GM12878 (cell line): Measurements from ENCODE around the gene PRLH. TPM values are rescaled to one million over a fixed set of nuclear protein-coding genes. Genes with fewer than 3 reads are reported as not detected.

ENCODE experiments used
- ATAC-seq: fragments of 200-7000 bp; cut with Tn5 transposase; 3 replicates; pipeline ENCODE4 v1.9.1; 2020; ENCODE audit warnings: mild to moderate bottlenecking, moderate library complexity
- BruUV-seq: library from RNA; stranded (reverse); fragments of 400-500 nt; replicated peaks from 2 replicates; lab custom pipeline; 2021; lab: Mats Ljungman, UMichigan
- CTCF ChIA-PET: fragments of 300-600 bp; sonication (Branson Sonifier 250); formaldehyde crosslinking; extraction: SDS; loops from one replicate; lab custom pipeline; 2021; ENCODE audit warnings: inconsistent platforms; lab: Yijun Ruan, JAX
- POLR2A ChIA-PET: fragments of 350-600 bp; formaldehyde crosslinking; extraction: SDS; loops from one replicate; lab custom pipeline; 2021; ENCODE audit warnings: inconsistent platforms; lab: Charles Lee
- RAD21 ChIA-PET: fragments of 300-600 bp; sonication (Branson Sonifier 250); formaldehyde crosslinking; loops from one replicate; lab custom pipeline; 2023; ENCODE audit warnings: antibody characterized with exemption; ENCODE audit not compliant: unreplicated experiment; lab: Charles Lee
- SMC1A ChIA-PET: fragments of 300-600 bp; sonication (Branson Sonifier 250); formaldehyde crosslinking; loops from one replicate; lab custom pipeline; 2023; ENCODE audit not compliant: unreplicated experiment, uncharacterized antibody; lab: Charles Lee
- DNase-seq: peaks from one replicate; pipeline ENCODE4 v3.0.0-alpha.2; 2011; ENCODE audit warnings: low read depth, low spot score
- FAIRE-seq: peaks from 3 replicates; lab custom pipeline; 2011; peaks lifted over from hg19 to GRCh38; lab: Jason Lieb, UNC
- H2AFZ ChIP-seq: 2 replicates; pipeline ENCODE4 v1.6.0; 2011; ENCODE audit warnings: low read depth, low read length, control low read depth; ENCODE audit not compliant: control insufficient read depth
- H3K27ac ChIP-seq: 2 replicates; pipeline ENCODE4 v1.5.1; 2011; ENCODE audit warnings: control low read depth; ENCODE audit not compliant: control insufficient read depth, insufficient read depth
- H3K27me3 ChIP-seq, 2 experiments: replicated peaks in 1 of 2; 2 replicates each; pipeline versions ENCODE4 v1.6.0 to v1.6.1; 2011; ENCODE audit warnings: low read length in 1 of 2; ENCODE audit not compliant: control insufficient read depth in 2 of 2, insufficient read depth in 2 of 2
- H3K36me3 ChIP-seq, 2 experiments: 2 replicates each; pipeline ENCODE4 v1.5.1; 2011; ENCODE audit warnings: low read length in 1 of 2; ENCODE audit not compliant: control insufficient read depth in 2 of 2, insufficient read depth in 2 of 2
- H3K4me1 ChIP-seq: 2 replicates; pipeline ENCODE4 v1.6.1; 2011; ENCODE audit warnings: mild to moderate bottlenecking, low read length, moderate library complexity, mixed read lengths; ENCODE audit not compliant: control insufficient read depth, insufficient read depth
- H3K4me2 ChIP-seq: 2 replicates; pipeline ENCODE4 v1.6.0; 2011; ENCODE audit warnings: control low read depth; ENCODE audit not compliant: control insufficient read depth, insufficient read depth
- H3K4me3 ChIP-seq: fragments of 200-600 bp; sonication (generic); 2 replicates; pipeline ENCODE4 v1.5.1; 2016
- H3K79me2 ChIP-seq: 2 replicates; pipeline ENCODE4 v1.6.0; 2011; ENCODE audit warnings: low read length; ENCODE audit not compliant: control insufficient read depth, insufficient read depth
- H3K9ac ChIP-seq: 2 replicates; pipeline ENCODE4 v1.8.0; 2011; ENCODE audit warnings: low read length, control low read depth, mixed read lengths; ENCODE audit not compliant: control insufficient read depth, insufficient read depth
- H3K9me3 ChIP-seq: replicated peaks from 3 replicates; pipeline ENCODE4 v1.5.1; 2011; ENCODE audit warnings: mild to moderate bottlenecking, low read length; ENCODE audit not compliant: control insufficient read depth, insufficient read depth
- H4K20me1 ChIP-seq: 2 replicates; pipeline ENCODE4 v1.6.0; 2011; ENCODE audit not compliant: control insufficient read depth, insufficient read depth
- BMI1 ChIP-seq: fragments of 450-650 bp; IDR thresholded peaks from 2 replicates; pipeline ENCODE4 v1.6.1; 2016; ENCODE audit warnings: mild to moderate bottlenecking, moderate library complexity, borderline replicate concordance
- CBFB ChIP-seq: IDR thresholded peaks from 2 replicates; pipeline ENCODE4 v1.6.1; 2016; ENCODE audit warnings: antibody characterized with exemption, low read depth
- CREB1 ChIP-seq: IDR thresholded peaks from 2 replicates; pipeline ENCODE4 v1.6.1; 2012; ENCODE audit warnings: low read depth, mild to moderate bottlenecking, inconsistent platforms
- FOXM1 ChIP-seq: IDR thresholded peaks from 2 replicates; pipeline ENCODE4 v1.6.1; 2012; ENCODE audit warnings: low read depth, mild to moderate bottlenecking, inconsistent platforms, low read length, moderate library complexity
- KAT2A ChIP-seq: conservative IDR thresholded peaks from 2 replicates; pipeline ENCODE4 v1.6.1; 2011; ENCODE audit warnings: low read depth, low read length; ENCODE audit not compliant: control insufficient read depth
- KLF5 ChIP-seq: fragments of 450-650 bp; IDR thresholded peaks from 2 replicates; pipeline ENCODE4 v1.6.1; 2014; ENCODE audit warnings: mild to moderate bottlenecking; ENCODE audit not compliant: partially characterized antibody
- NBN ChIP-seq: fragments of 450-650 bp; IDR thresholded peaks from 2 replicates; pipeline ENCODE4 v1.6.1; 2016
- POLR2AphosphoS5 ChIP-seq: IDR thresholded peaks from 2 replicates; pipeline ENCODE4 v1.6.1; 2011; ENCODE audit warnings: mild to moderate bottlenecking, low read length, inconsistent platforms
- RAD51 ChIP-seq: fragments of 450-650 bp; IDR thresholded peaks from 2 replicates; pipeline ENCODE4 v1.6.1; 2016; ENCODE audit warnings: moderate library complexity, mild to moderate bottlenecking, inconsistent platforms
- SIN3A ChIP-seq: IDR thresholded peaks from 2 replicates; pipeline ENCODE4 v1.6.1; 2012; ENCODE audit warnings: low read depth, low read length, improper control_type of control experiment
- TCF7 ChIP-seq: IDR thresholded peaks from 2 replicates; pipeline ENCODE4 v1.6.1; 2014; ENCODE audit warnings: antibody characterized with exemption, borderline replicate concordance
- WRNIP1 ChIP-seq: IDR thresholded peaks from 2 replicates; pipeline ENCODE4 v1.6.1; 2011; ENCODE audit warnings: low read depth, low read length, improper control_type of control experiment, borderline replicate concordance
- WGBS: methylation state at CpG from one replicate; pipeline ENCODE4 v1.1.6; 2016; ENCODE audit warnings: low lambda C conversion rate; ENCODE audit not compliant: insufficient replicate concordance, insufficient coverage; ENCODE audit errors: missing lambda C conversion rate; 5-methylcytosine and 5-hydroxymethylcytosine counted together
- in situ Hi-C: fragments of 300-500 bp; cut with MboI; formaldehyde crosslinking; loops from 9 replicates; pipeline ENCODE4 v1.14.3; 2018; ENCODE audit warnings: mixed read lengths
- intact Hi-C: fragments of 100-400 bp; cut with micrococcal nuclease; formaldehyde crosslinking; loops from one replicate; pipeline ENCODE4 v1.14.2; 2022; ENCODE audit not compliant: unreplicated experiment
- polyA plus RNA-seq, 11 experiments: library from polyadenylated mRNA; depleted of rRNA in 4 of 11; unstranded in 6 of 11; stranded (reverse) in 5 of 11; fragments of >200 nt; fragmentation: Nextera tagmentation in 4 of 11; fragmentation: Illumina TruSeq in 1 of 11; extraction: Ambion mirVana in 4 of 11; extraction: Trizol in 1 of 11; gene quantifications; 1 replicate in 1 of 11; 2 replicates in 10 of 11; pipeline versions ENCODE4 v1.2.1 to v1.2.3, GENCODE V29; 2011 to 2016; ENCODE audit warnings: inconsistent platforms in 2 of 11, missing spikeins in 2 of 11, low read depth in 1 of 11
- total RNA-seq, 4 experiments: library from RNA; depleted of rRNA in 3 of 4; stranded (reverse); fragments of >200 nt in 3 of 4; fragmentation: Illumina TruSeq in 1 of 4; extraction: Trizol in 1 of 4; gene quantifications; 2 replicates each; pipeline versions ENCODE4 v1.2.1 to v1.2.3, GENCODE V29; 2013 to 2021
- TF ChIP-seq, protein P1 (sequence below): IDR thresholded peaks from 2 replicates; pipeline ENCODE4 v1.6.1; 2012; ENCODE audit warnings: low read depth, low read length, improper control_type of control experiment
- TF ChIP-seq, protein P2 (sequence below): fragments of 450-650 bp; IDR thresholded peaks from 2 replicates; pipeline ENCODE4 v1.6.1; 2017; ENCODE audit warnings: mild to moderate bottlenecking

Gene PRLH
- total and polyA plus RNA-seq, 10 of the 15 experiments (the other 5 are each of a cell fraction or from before 2014, with no cell fraction given) = not detected

DNA sequence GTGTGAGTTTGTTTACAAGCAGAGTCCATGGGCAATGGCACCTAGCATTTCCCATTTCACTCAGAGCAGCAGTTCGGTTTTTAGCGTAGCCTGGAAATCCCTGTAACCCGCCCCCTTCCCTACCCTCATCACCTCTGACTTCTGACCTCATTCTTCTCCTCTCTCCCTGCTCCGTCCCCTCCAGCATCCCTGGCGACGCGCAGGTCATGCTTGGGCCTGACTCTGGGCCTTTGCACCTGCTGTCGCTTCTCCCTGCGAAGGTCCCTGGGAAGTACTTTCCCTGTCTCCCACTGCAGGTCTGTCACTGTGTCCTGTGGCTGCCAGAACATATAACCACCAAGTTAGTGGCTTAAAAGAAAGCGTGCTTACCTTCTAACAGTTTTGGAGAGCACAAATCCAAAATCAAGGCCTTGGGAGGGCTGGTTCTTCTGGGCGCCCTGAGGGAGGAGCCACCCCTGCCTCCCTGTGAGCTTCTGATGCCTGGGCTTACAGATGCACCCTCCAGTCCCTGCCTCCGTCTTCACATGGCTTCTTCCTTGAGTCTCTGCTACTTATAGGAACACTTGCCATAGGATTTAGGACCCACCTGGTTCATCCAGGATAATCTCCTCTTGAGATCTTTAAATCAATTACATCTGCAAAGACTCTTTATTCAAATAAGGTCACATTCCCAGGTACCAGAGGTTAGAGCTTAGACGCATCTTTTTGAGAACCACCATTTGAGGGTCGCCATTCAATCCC is 32.3 kb downstream of the PRLH start:
- H3K9me3 ChIP-seq = no peaks in the 10 kb centered on the region
- 38% methylated on average over 14 of the region's 14 CpGs for WGBS
- TF ChIP-seq KAT2A = no peak
- TF ChIP-seq SIN3A = no peak
- TF ChIP-seq TCF7 = no peak
- TF ChIP-seq, protein P1, sequence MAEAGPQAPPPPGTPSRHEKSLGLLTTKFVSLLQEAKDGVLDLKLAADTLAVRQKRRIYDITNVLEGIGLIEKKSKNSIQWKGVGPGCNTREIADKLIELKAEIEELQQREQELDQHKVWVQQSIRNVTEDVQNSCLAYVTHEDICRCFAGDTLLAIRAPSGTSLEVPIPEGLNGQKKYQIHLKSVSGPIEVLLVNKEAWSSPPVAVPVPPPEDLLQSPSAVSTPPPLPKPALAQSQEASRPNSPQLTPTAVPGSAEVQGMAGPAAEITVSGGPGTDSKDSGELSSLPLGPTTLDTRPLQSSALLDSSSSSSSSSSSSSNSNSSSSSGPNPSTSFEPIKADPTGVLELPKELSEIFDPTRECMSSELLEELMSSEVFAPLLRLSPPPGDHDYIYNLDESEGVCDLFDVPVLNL = no peak
- TF ChIP-seq WRNIP1 = no peak
- TF ChIP-seq POLR2AphosphoS5 = no peak
- no peak for TF ChIP-seq FOXM1
- TF ChIP-seq BMI1 = no peak
- no peak for TF ChIP-seq RAD51
- TF ChIP-seq, protein P2, sequence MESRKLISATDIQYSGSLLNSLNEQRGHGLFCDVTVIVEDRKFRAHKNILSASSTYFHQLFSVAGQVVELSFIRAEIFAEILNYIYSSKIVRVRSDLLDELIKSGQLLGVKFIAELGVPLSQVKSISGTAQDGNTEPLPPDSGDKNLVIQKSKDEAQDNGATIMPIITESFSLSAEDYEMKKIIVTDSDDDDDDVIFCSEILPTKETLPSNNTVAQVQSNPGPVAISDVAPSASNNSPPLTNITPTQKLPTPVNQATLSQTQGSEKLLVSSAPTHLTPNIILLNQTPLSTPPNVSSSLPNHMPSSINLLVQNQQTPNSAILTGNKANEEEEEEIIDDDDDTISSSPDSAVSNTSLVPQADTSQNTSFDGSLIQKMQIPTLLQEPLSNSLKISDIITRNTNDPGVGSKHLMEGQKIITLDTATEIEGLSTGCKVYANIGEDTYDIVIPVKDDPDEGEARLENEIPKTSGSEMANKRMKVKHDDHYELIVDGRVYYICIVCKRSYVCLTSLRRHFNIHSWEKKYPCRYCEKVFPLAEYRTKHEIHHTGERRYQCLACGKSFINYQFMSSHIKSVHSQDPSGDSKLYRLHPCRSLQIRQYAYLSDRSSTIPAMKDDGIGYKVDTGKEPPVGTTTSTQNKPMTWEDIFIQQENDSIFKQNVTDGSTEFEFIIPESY = no peak
- no peak for TF ChIP-seq CBFB
- no peak for TF ChIP-seq KLF5
- no peak for TF ChIP-seq NBN
- TF ChIP-seq CREB1 = no peak
- TF ChIP-seq, all 136 proteins: peak for 0
- no TSS peak for BruUV-seq
- ChIA-PET POLR2A (interaction anchor here (1.0 kb wide), 1 partner anchor 75 kb away, joined by 3 read pairs; no protein-coding TSS in a partner anchor), SMC1A (no interaction called here), RAD21 (interaction anchor here (1.6 kb wide), 1 partner anchor 26 kb away, joined by 4 read pairs; no protein-coding TSS in a partner anchor), CTCF (interaction anchor here (0.9 kb wide), 1 partner anchor 147 kb away, joined by 4 read pairs; no protein-coding TSS in a partner anchor)
- Histone ChIP-seq H3K4me3 (no peak overlapping the region), H3K4me1 (peaks cover 4% of the 10 kb centered on the region), H3K79me2 (no peaks in the 10 kb centered on the region), H3K27me3 (no peaks in the 10 kb centered on the region; a peak in 1 of 4 replicates), H2AFZ (no peak overlapping the region), H3K36me3 (no peaks in the 10 kb centered on the region), H3K27ac (no peak overlapping the region), H3K9ac (no peak overlapping the region), H3K4me2 (no peak overlapping the region), H4K20me1 (no peaks in the 10 kb centered on the region)
- FAIRE-seq (no peak), ATAC-seq (no peak), DNase-seq (no peak)
- intact Hi-C loops (no loop called here), in situ Hi-C loops (no loop called here)
